ENCODE measurements around the gene TCERG1L. TPM values are rescaled to one million over a fixed set of nuclear protein-coding genes. Genes with fewer than 3 reads are reported as not detected.

TCERG1L gene
- total and polyA plus RNA-seq, 4 donors: 0.02 to 0.09 (median 0.08) TPM; not detected in 1

DNA sequence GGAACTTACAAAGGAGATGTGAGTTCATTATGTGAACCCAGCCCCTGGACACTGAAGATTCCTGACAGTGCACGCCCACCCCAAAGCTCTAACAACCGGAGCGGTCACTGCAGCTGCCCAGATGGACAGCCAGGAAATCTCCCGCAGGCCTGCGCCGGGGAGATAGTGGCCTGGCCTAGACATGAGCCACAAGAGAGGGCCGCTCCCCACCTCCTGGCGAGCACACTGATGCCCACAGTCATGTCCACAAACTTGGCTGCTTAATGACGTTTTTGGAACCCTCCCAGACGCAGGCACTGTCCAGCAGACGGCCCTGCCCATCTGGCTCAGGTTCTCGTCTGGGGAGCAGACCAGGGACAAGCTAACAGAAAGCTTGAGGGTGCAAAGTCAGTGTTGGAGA is 34.2 kb downstream of the TCERG1L start:
- Histone ChIP-seq H3K36me3 (ENCODE audit: control insufficient read depth in 4 of 4, insufficient read depth in 4 of 4, low read length in 4 of 4) (no peaks in the 10 kb centered on the region), H3K27me3 (ENCODE audit: control insufficient read depth in 3 of 3, insufficient read depth in 3 of 3, low read length in 2 of 3) (peaks cover 0 to 5% (median 0%) of the 10 kb centered on the region in 3 donors), H3K9me3 (ENCODE audit: control insufficient read depth in 4 of 4, insufficient read depth in 3 of 4, low read length in 3 of 4) (peaks cover 0 to 2% (median 0%) of the 10 kb centered on the region in 4 donors), H3K9ac (ENCODE audit: insufficient read depth in 1 of 2, low read length in 2 of 2) (no peak overlapping the region), H3K27ac (ENCODE audit: low read depth in 1 of 2, low read length in 1 of 2) (no peak overlapping the region), H3K4me3 (no peak overlapping the region), H3K4me1 (ENCODE audit: control insufficient read depth in 5 of 5, insufficient read depth in 5 of 5, low read length in 5 of 5) (no peaks in the 10 kb centered on the region)
- 68 to 69% methylated on average over 12 of the region's 12 CpGs for WGBS, 2 donors
- DNase-seq: no peak
- ATAC-seq (ENCODE audit: insufficient read depth, low FRiP score): no peak
- no peak for TF ChIP-seq CTCF (IDR thresholded peaks at IDR 0.05; ENCODE audit: control extremely low read depth, extremely low read depth)

DNA sequence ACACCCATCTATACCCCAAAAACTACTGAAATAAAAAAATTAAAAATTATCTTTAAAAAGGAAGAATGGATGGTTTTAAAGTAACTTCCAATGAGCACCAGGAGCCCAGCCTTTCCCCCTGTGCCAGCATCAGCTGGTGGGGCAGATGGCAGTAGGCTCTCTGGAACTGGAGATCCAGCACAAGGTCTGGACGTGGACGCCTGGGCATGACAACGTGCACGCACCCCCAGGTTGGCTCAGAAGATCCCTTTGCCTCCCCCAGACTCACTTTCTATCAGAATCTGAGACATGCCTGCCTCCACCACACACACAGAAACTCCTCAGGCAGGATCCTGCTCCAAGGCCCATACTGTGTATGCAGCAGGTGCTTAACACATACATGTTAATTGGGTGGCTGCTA is 35.8 kb downstream of the TCERG1L start:
- no peak for DNase-seq
- 90 to 91% methylated on average over 4 of the region's 4 CpGs for WGBS, 2 donors

DNA sequence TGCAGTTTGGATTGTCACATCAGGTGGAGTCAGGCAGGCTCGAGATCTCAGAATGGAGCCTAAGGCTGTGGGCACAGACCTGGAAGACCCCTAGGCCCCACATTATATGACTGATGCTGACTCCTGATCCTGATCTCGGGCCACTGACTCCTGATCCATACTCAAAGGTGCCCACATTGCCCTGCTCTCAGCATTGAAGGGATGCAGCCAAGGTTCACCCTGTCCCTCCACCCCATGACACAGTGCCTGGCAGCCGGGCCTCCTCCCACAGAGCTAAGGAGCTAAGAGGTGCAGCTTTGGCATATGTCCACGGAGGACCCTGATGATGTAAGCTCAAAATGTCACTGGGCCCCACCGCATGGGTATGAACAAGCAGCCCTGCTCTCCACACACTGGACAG is 36.6 kb downstream of the TCERG1L start:
- Histone ChIP-seq H3K4me3 (no peak overlapping the region), H3K9ac (ENCODE audit: insufficient read depth in 1 of 2, low read length in 2 of 2) (no peak overlapping the region), H3K27me3 (ENCODE audit: control insufficient read depth in 3 of 3, insufficient read depth in 3 of 3, low read length in 2 of 3) (peaks cover 0 to 5% (median 5%) of the 10 kb centered on the region in 3 donors), H3K27ac (ENCODE audit: low read depth in 1 of 2, low read length in 1 of 2) (no peak overlapping the region), H3K4me1 (ENCODE audit: control insufficient read depth in 5 of 5, insufficient read depth in 5 of 5, low read length in 5 of 5) (peaks cover 0 to 7% (median 0%) of the 10 kb centered on the region in 5 donors), H3K36me3 (ENCODE audit: control insufficient read depth in 4 of 4, insufficient read depth in 4 of 4, low read length in 4 of 4) (no peaks in the 10 kb centered on the region), H3K9me3 (ENCODE audit: control insufficient read depth in 4 of 4, insufficient read depth in 3 of 4, low read length in 3 of 4) (peaks cover 0 to 4% (median 0%) of the 10 kb centered on the region in 4 donors)
- TF ChIP-seq CTCF (IDR thresholded peaks at IDR 0.05; ENCODE audit: control extremely low read depth, extremely low read depth): no peak
- DNase-seq (no peak), ATAC-seq (ENCODE audit: insufficient read depth, low FRiP score) (no peak)
- WGBS, 2 donors: 85 to 87% methylated on average over 5 of the region's 5 CpGs

More for the DNA sequence above, 35.8 kb downstream of the TCERG1L start:
- Histone ChIP-seq H3K27me3 (ENCODE audit: control insufficient read depth in 3 of 3, insufficient read depth in 3 of 3, low read length in 2 of 3) (peaks cover 0 to 5% (median 3%) of the 10 kb centered on the region in 3 donors), H3K9ac (ENCODE audit: insufficient read depth in 1 of 2, low read length in 2 of 2) (no peak overlapping the region), H3K27ac (ENCODE audit: low read depth in 1 of 2, low read length in 1 of 2) (no peak overlapping the region), H3K9me3 (ENCODE audit: control insufficient read depth in 4 of 4, insufficient read depth in 3 of 4, low read length in 3 of 4) (peaks cover 0 to 5% (median 0%) of the 10 kb centered on the region in 4 donors), H3K36me3 (ENCODE audit: control insufficient read depth in 4 of 4, insufficient read depth in 4 of 4, low read length in 4 of 4) (no peaks in the 10 kb centered on the region), H3K4me3 (no peak overlapping the region), H3K4me1 (ENCODE audit: control insufficient read depth in 5 of 5, insufficient read depth in 5 of 5, low read length in 5 of 5) (no peaks in the 10 kb centered on the region)
- TF ChIP-seq CTCF (IDR thresholded peaks at IDR 0.05; ENCODE audit: control extremely low read depth, extremely low read depth): no peak
- ATAC-seq (ENCODE audit: insufficient read depth, low FRiP score): no peak

Data from lung (tissue), 12 donors.